PC-9 (cell line): ENCODE data around the gene PDCD4. TPM values are rescaled to one million over a fixed set of nuclear protein-coding genes. Genes with fewer than 3 reads are reported as not detected.

ENCODE experiments used
- BruUV-seq: library from RNA; stranded (reverse); fragments of 400-500 nt; replicated peaks from 2 replicates; lab custom pipeline; 2021; lab: Mats Ljungman, UMichigan
- CTCF ChIA-PET: fragments of 300-600 bp; sonication (Branson Sonifier 250); formaldehyde crosslinking; loops from one replicate; lab custom pipeline; 2022; ENCODE audit warnings: antibody characterized with exemption; lab: Charles Lee
- POLR2A ChIA-PET: fragments of 300-600 bp; sonication (Branson Sonifier 250); formaldehyde crosslinking; loops from one replicate; lab custom pipeline; 2022; ENCODE audit warnings: antibody characterized with exemption; ENCODE audit not compliant: unreplicated experiment; lab: Charles Lee
- DNase-seq, 2 experiments: peaks; one replicate each; pipeline versions ENCODE4 v3.0.0 to v3.0.0-alpha.2; 2015 to 2022; ENCODE audit warnings: mixed read lengths in 1 of 2
- H2AFZ ChIP-seq: fragments of 200-600 bp; sonication (generic); 2 replicates; pipeline ENCODE4 v1.8.1; 2017; ENCODE audit warnings: antibody characterized with exemption
- H3F3A ChIP-seq: fragments of 200-600 bp; sonication (generic); 2 replicates; pipeline ENCODE4 v1.8.1; 2017; ENCODE audit warnings: antibody characterized with exemption, mild to moderate bottlenecking, low read depth; ENCODE audit not compliant: insufficient read depth
- H3K27ac ChIP-seq: fragments of 200-600 bp; sonication (generic); 2 replicates; pipeline ENCODE4 v1.6.1; 2016; ENCODE audit warnings: mixed run types
- H3K27me3 ChIP-seq: fragments of 200-600 bp; sonication (generic); 2 replicates; pipeline ENCODE4 v1.6.1; 2016; ENCODE audit warnings: low read depth, mixed run types; ENCODE audit not compliant: insufficient read depth
- H3K36me3 ChIP-seq: fragments of 200-600 bp; sonication (generic); 2 replicates; pipeline ENCODE4 v1.6.1; 2016; ENCODE audit warnings: low read depth, mixed run types
- H3K4me1 ChIP-seq: fragments of 200-600 bp; sonication (generic); replicated peaks from 2 replicates; pipeline ENCODE4 v1.6.1; 2016; ENCODE audit warnings: mixed run types; ENCODE audit not compliant: insufficient read depth
- H3K4me2 ChIP-seq: fragments of 200-600 bp; sonication (generic); 2 replicates; pipeline ENCODE4 v1.6.1; 2017; ENCODE audit warnings: mixed run types
- H3K4me3 ChIP-seq: fragments of 200-600 bp; sonication (generic); 2 replicates; pipeline ENCODE4 v1.6.1; 2016; ENCODE audit warnings: mixed run types
- H3K79me2 ChIP-seq: fragments of 200-600 bp; sonication (generic); 2 replicates; pipeline ENCODE4 v1.6.1; 2017; ENCODE audit warnings: low read depth, mixed run types
- H3K9me2 ChIP-seq: fragments of 200-600 bp; sonication (generic); 2 replicates; pipeline ENCODE4 v1.8.1; 2017; ENCODE audit warnings: mild to moderate bottlenecking; ENCODE audit not compliant: insufficient read depth
- H3K9me3 ChIP-seq: fragments of 200-600 bp; sonication (generic); 2 replicates; pipeline ENCODE4 v1.8.1; 2016; ENCODE audit warnings: low read depth; ENCODE audit not compliant: insufficient read depth
- H4K20me1 ChIP-seq: fragments of 200-600 bp; sonication (generic); 2 replicates; pipeline ENCODE4 v1.8.1; 2017; ENCODE audit not compliant: insufficient read depth
- CTCF ChIP-seq: fragments of 200-600 bp; sonication (generic); conservative IDR thresholded peaks from 2 replicates; pipeline ENCODE4 v1.6.1; 2017; ENCODE audit warnings: mixed run types, antibody characterized with exemption, mild to moderate bottlenecking, moderate library complexity
- EZH2 ChIP-seq: fragments of 200-600 bp; sonication (generic); IDR thresholded peaks from 2 replicates; pipeline ENCODE4 v1.8.0; 2017; ENCODE audit warnings: antibody characterized with exemption, low read depth
- intact Hi-C: fragments of 100-400 bp; cut with micrococcal nuclease; formaldehyde crosslinking; loops from one replicate; pipeline ENCODE4 v1.10.0; 2022; ENCODE audit not compliant: unreplicated experiment
- total RNA-seq: library from RNA; stranded (reverse); gene quantifications from 2 replicates; pipeline ENCODE4 v1.2.3, GENCODE V29; 2021

The PDCD4 gene
- total RNA-seq, 1 experiment from 2014 or later, result 92.4 TPM

DNA sequence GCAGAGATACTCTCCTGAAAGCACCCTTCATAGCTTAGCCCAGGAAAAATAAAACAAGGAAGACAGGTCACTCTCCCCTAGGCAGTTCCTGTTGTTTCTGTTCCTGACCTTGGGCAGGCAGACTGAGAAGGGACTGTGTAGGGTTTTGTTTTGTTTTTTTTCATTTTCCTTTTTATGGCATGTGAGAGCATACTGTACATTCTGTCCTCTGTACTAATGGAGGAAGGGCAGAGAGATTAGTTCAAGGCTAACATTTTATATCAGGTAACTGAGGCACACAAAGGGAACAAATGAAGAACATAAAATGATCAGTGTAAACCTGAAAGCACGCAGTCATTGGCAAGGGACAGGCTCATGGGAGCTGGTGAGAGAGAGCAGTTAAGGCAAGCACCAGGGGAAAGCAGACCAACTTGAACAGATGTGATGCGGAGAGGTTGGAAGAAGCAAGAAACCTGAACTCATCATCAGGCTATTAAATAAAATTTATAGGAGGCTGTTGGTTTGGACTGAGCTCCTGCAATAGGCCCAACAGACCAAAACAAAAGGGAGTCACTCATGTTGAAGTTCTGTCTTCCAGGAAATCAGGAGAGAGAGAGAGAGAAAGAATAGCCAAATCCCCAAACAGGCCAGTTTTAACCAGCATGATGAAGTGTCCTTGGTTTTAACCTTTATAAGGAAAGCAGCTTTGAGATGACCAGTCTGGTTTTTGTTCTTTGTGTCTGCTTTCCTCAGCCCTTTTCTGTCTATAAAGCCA, 34.1 kb upstream of the PDCD4 start:
- no TSS peak for BruUV-seq
- H3K27ac ChIP-seq, result no peak overlapping the region
- intact Hi-C loops, result no loop called here
- DNase-seq, result no peak
- H3K4me2 ChIP-seq, result peak overlapping the region; percentile 24; the same call in 1 of the 2 replicates
- H3K4me1 ChIP-seq, result 0 out of 2 replicates have a peak, but pooled peaks cover 5% of the 10 kb centered on the region
- no peaks in the 10 kb centered on the region for H4K20me1 ChIP-seq
- H3K4me3 ChIP-seq, result no peak overlapping the region
- H3K9me2 ChIP-seq, result no peaks in the 10 kb centered on the region
- CTCF ChIA-PET, result no interaction called here
- no peaks in the 10 kb centered on the region for H3K27me3 ChIP-seq
- no peaks in the 10 kb centered on the region for H3K79me2 ChIP-seq
- POLR2A ChIA-PET, result interaction anchor here (0.5 kb wide), 1 partner anchor 81 kb away, joined by 6 read pairs; the partner anchor contains the start of gene BBIP1
- H3K9me3 ChIP-seq, result no peaks in the 10 kb centered on the region
- no peak overlapping the region for H2AFZ ChIP-seq
- no peaks in the 10 kb centered on the region for H3K36me3 ChIP-seq
- no peaks in the 10 kb centered on the region for H3F3A ChIP-seq
- no peak for TF ChIP-seq CTCF
- TF ChIP-seq EZH2, result no peak

- ChIA-PET POLR2A (no interaction called here), CTCF (no interaction called here)
- no TSS peak for BruUV-seq
- no peak overlapping the region for H3K4me3 ChIP-seq
- H4K20me1 ChIP-seq, result no peaks in the 10 kb centered on the region
- H2AFZ ChIP-seq, result no peak overlapping the region
- H3K4me2 ChIP-seq, result no peak overlapping the region
- H3K36me3 ChIP-seq, result no peaks in the 10 kb centered on the region
- TF ChIP-seq CTCF (no peak), EZH2 (no peak)
- H3K27me3 ChIP-seq, result no peaks in the 10 kb centered on the region
- H3K9me3 ChIP-seq, result no peaks in the 10 kb centered on the region
- H3K79me2 ChIP-seq, result no peaks in the 10 kb centered on the region
- intact Hi-C loops, result no loop called here
- H3F3A ChIP-seq, result no peaks in the 10 kb centered on the region
- 0 out of 2 replicates have a peak, but pooled peaks cover 6% of the 10 kb centered on the region for H3K4me1 ChIP-seq
- no peaks in the 10 kb centered on the region for H3K9me2 ChIP-seq
- DNase-seq, result peak in 1 of 2 experiments; percentile 55
- no peak overlapping the region for H3K27ac ChIP-seq
Measured at GRCh38 chr10:110840225-110840922, 31.4 kb upstream of the PDCD4 start.

GRCh38 chr10:110840923-110841428, 30.8 kb upstream of the PDCD4 start:
- TF ChIP-seq EZH2 (no peak), CTCF (no peak)
- no peaks in the 10 kb centered on the region for H4K20me1 ChIP-seq
- no peak overlapping the region for H3K4me2 ChIP-seq
- H3K9me3 ChIP-seq, result no peaks in the 10 kb centered on the region
- POLR2A ChIA-PET, result no interaction called here
- peaks cover 12% of the 10 kb centered on the region; the same call in 1 of the 2 replicates for H3K4me1 ChIP-seq
- no peaks in the 10 kb centered on the region for H3K9me2 ChIP-seq
- no peak overlapping the region for H3K27ac ChIP-seq
- no peak overlapping the region for H3K4me3 ChIP-seq
- H2AFZ ChIP-seq, result no peak overlapping the region
- CTCF ChIA-PET, result no interaction called here
- DNase-seq, result no peak
- no TSS peak for BruUV-seq
- no peaks in the 10 kb centered on the region for H3K27me3 ChIP-seq
- no peaks in the 10 kb centered on the region for H3K79me2 ChIP-seq
- intact Hi-C loops, result no loop called here
- H3K36me3 ChIP-seq, result no peaks in the 10 kb centered on the region
- no peaks in the 10 kb centered on the region for H3F3A ChIP-seq
